ENCODE measurements around the gene ST3GAL5. TPM values are rescaled to one million over a fixed set of nuclear protein-coding genes. Genes with fewer than 3 reads are reported as not detected.

ST3GAL5 gene
- total RNA-seq, 1 donor from 2014 or later: 10.4 TPM

- peak; percentile 85 for DNase-seq (ENCODE audit: low spot score)
Measured at GRCh38 chr2:85811180-85812093, 77.4 kb downstream of the ST3GAL5 start.

- DNase-seq (ENCODE audit: low spot score): no peak
Measured at GRCh38 chr2:85810371-85811179, 78.2 kb downstream of the ST3GAL5 start.

DNA sequence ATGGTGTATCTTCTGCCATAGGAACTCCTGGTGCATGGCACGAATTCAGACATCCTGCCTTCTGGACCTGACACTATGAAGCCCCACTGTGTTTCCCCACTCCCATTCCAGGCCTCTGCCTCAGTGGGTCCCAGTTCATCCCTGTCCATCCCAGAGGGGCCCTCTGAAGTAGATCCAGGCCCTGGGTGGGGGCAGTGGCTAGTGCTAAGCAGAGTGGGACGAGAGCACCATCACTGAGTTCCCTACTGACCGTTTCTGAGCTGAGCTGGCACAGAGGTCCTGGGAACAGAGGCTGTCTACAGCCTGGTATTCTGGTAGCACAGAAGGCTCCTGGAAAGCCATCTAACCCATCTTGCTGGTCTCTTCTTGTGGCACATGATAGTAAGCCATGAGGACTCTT is 81.0 kb downstream of the ST3GAL5 start:
- no peak for DNase-seq (ENCODE audit: low spot score)

DNA sequence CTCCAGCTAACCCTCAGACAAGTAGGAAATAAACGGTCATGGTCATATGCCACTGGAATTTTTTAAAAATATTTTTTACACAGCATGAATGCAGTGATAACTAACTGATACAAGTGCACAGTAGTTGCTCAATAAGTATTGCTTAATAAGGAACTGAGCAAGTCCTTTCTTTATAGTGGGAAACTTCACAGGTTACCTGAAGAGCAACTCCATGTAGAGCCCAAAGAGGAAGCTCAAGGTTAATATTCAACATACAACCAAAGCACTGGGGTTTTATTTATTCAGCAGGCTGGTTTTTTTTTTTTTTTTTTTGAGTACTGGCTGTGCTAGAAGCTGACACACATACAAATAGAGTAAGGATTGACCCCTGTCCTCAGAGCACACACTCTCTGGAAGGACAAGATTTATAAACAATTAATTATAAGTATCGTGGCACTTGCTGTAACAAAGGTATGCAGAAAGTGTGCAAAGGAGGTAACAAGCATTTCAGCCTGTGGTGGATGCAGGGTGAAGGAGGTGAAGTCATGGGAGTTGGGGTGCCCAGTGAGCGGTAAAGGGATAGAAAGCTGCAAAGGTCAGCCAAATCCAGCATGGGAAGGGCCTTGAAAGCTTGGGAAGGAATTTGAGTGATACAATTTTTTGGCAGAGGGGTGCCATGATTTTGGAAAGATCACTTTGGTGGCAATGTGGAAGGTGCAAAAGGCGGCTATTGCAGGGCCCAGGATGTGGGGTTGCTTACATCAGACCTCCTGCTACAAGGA is 82.3 kb downstream of the ST3GAL5 start:
- DNase-seq (ENCODE audit: low spot score): no peak

- DNase-seq (ENCODE audit: low spot score): no peak
Measured at GRCh38 chr2:85804583-85804982, 84.2 kb downstream of the ST3GAL5 start.

- no peak for DNase-seq (ENCODE audit: low spot score)
Measured at GRCh38 chr2:85803704-85804425, 84.9 kb downstream of the ST3GAL5 start.

DNA sequence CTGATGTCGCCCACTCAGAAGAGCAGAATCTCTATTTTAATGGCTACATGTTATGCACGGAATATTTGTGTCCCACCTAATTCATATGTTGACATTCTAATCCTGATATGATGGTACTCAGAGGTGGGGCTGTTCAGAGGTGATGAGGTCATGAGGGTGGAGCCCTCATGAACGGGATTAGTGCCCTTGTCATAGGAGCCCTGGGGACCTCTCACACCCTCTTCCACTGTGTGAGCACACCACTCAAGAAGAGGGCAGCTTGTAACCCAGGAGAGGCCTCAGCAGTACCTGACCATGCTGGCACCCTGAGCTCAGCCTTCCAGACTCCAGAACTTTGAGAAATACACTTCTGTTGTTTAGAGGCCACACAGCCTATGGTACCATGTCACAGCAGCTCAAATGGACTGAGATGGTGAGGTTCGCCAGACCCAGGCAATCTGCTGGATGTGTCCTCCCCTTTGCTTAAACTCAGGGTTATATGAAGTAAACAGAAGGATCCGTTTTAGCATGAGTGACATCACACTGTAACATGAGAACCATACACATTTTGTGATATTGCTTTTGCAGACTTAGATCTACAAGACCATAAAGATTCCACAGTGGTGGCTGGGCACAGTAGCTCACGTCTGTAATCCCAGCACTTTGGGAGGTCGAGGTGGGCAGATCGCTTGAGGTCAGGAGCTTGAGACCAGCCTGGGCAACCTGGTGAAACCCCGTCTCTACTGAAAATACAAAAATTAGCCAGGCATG is 86.3 kb downstream of the ST3GAL5 start:
- no peak for DNase-seq (ENCODE audit: low spot score)

GRCh38 chr2:85801871-85802270 is 86.9 kb downstream of the ST3GAL5 start:
- no peak for DNase-seq (ENCODE audit: low spot score)

DNA sequence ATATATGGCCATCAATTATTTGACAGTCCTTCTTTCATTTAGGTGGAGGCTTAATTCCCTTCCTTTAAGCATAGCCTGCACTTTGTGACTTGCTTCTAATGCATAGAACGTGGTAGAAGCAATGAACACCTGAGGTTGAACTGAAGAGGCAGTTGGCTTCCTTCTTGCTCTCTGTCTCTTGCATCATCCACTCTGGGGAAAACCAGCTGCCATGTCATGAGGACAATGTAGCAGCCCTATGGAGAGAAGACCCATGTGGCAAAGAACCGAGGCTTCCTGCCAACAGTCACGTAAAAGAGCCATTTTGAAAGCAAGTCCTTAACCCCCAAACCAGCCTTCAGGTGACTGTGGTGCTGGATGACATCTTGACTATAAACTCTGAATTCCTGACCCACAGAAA is 88.2 kb downstream of the ST3GAL5 start:
- no peak for DNase-seq (ENCODE audit: low spot score)

GRCh38 chr2:85799215-85799956 is 89.4 kb downstream of the ST3GAL5 start:
- DNase-seq (ENCODE audit: low spot score): no peak

DNA sequence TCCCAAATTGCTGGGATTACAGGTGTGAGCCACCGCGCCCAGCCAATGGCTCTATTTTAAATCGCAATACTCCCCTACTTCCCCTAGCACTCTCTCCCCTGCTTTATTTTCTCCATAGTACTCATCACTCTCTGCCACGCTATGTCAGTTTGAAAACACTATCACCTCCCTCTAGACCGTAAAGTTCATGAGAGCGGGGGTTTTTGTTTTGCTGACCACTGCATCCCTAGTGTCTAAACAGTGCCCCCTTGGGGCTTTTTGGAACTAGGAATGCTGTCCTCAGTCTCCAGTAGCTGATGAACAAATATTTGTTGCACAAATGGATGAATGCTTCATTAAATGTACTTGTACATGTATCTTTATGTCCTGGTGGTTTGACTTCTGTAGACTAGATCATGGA is 90.9 kb downstream of the ST3GAL5 start:
- no peak for DNase-seq (ENCODE audit: low spot score)

- no peak for DNase-seq (ENCODE audit: low spot score)
Measured at GRCh38 chr2:85797263-85797660, 91.5 kb downstream of the ST3GAL5 start.

- peak; percentile 35 for DNase-seq (ENCODE audit: low spot score)
Measured at GRCh38 chr2:85796341-85797262, 92.2 kb downstream of the ST3GAL5 start.

DNA sequence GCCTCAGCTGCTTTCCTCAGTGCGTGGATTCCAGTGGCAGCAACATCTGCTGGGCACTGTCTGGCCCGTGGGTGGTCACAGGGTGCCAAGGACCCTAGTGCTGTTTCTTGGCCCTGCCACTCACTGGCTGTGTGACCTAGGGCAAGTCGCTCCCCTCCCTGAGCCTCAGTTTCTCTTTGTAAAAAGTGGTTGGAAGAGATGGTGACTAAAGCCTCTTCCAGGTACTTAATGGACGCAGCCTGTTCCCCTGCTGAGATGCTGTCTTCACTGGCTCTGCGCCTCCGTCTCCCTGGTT is 92.8 kb downstream of the ST3GAL5 start:
- no peak for DNase-seq (ENCODE audit: low spot score)

GRCh38 chr2:85795331-85796045 is 93.3 kb downstream of the ST3GAL5 start:
- DNase-seq (ENCODE audit: low spot score): no peak

DNA sequence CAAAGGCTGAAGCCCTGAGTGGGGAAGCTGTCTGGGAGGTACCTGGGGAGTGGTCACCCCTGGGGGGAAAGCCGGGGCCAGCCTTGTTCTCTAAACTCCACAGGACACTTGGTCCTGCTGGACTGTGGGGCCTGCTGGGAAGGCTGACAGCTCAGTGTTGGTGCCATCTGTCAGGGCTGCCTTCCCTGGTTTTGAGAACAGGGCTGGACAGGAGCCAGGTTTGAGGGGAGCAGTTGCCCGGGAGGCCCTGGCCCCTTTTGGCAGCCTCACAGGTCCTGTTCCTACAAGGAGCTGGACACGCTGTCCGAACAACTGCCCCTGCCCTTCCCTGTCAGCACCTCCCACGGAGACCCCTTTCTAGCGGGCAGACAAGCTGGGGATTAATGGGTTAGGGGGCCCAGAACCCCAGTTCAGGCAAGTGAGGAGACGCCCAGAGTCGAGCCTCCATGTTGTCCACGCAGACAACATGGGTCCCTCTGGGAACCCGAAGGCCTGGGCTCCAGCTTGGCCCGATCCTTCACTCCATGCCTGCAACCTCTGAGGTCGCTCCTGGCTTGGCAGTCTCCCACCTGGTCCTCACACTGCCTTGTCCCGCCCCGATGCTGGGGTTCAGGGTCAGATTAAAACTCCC is 94.2 kb downstream of the ST3GAL5 start:
- no peak for DNase-seq (ENCODE audit: low spot score)

DNA sequence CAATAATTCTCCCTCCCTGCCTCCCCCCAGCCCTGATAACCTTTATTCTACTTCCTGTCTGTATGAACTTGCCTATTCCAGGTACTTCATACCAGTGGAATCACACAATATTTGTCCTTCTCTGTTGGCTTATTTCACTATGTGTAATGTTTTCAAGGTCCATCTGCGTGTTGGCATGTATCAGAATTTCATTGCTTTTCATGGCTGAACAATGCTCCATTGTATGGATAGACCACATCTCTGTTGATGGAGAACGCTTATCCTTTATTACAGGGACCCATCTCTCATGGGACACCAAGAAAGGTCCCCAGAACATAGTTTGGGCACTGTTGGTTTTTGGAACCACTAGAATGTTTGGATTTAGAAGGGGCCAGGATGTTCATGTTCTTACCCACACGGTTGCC is 94.8 kb downstream of the ST3GAL5 start:
- DNase-seq (ENCODE audit: low spot score): no peak

DNA sequence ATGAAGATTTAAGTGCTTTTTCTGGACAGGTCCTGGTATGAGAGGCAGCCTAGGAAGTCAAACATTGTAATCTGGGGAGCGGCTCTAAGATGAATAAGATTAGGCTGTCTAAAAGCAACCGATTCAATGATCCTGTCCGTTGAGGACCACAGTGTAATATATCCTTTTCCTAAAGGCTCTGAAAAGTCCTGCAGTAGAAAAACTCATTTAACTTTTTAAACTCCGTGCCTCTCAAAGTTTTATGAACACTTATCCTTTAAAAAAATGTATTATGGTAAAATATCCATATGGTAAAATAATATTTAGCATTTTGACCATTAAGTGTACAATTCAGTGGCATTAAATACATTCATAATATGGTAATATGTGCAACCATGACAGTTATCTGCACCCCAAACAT is 95.2 kb downstream of the ST3GAL5 start:
- DNase-seq (ENCODE audit: low spot score): no peak
